ENCODE data around the gene RAB37. TPM values are rescaled to one million over a fixed set of nuclear protein-coding genes. Genes with fewer than 3 reads are reported as not detected.

Gene RAB37
- polyA plus RNA-seq, 1 donor from 2014 or later: not detected

DNA sequence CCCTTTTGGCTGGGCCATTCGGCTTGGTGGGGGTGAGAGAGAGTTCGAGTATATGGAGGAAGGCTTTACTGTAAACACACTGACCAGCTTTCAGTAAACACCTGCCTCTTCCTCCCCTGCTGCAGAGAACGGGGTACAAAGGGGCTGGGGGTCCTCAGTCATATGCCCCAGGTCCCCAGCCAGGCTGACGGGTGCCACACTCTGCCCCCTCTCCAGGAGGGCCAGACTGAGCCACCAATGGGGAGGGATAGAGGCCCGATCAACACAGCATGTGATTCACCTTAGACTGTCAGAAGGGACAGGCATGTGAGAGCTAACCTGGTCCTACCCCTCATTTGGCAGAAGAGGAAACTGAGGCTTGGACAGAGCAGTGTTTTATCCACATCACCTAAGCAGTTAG is 24.4 kb downstream of the RAB37 start:
- Histone ChIP-seq H3K9me2 (ENCODE audit: insufficient read depth, low read length) (no peaks in the 10 kb centered on the region), H3F3A (ENCODE audit: insufficient read depth, low read length, poor library complexity, severe bottlenecking) (no peaks in the 10 kb centered on the region), H2AFZ (ENCODE audit: low read depth, low read length) (no peak overlapping the region), H3K27me3 (ENCODE audit: insufficient read depth, low read depth, low read length) (no peaks in the 10 kb centered on the region), H4K20me1 (ENCODE audit: insufficient read depth) (no peaks in the 10 kb centered on the region), H3K4me3 (ENCODE audit: low read length) (no peak overlapping the region), H3K79me2 (replicated peaks; ENCODE audit: insufficient read depth, low read length) (no peaks in the 10 kb centered on the region), H3K27ac (ENCODE audit: low read length) (no peak overlapping the region), H3K4me2 (ENCODE audit: low read length) (no peak overlapping the region), H3K36me3 (ENCODE audit: insufficient read depth, low read length) (no peaks in the 10 kb centered on the region), H3K9ac (ENCODE audit: low read length) (no peak overlapping the region), H3K9me3 (ENCODE audit: low read length) (no peaks in the 10 kb centered on the region)
- no peak for TF ChIP-seq TAF1 (IDR thresholded peaks at IDR 0.05; ENCODE audit: low read depth)
- TF ChIP-seq MXI1 (conservative IDR thresholded peaks at IDR 0.05; ENCODE audit: poor library complexity, severe bottlenecking): no peak
- TF ChIP-seq POLR2AphosphoS5 (IDR thresholded peaks at IDR 0.05): no peak
- TF ChIP-seq EZH2 (IDR thresholded peaks at IDR 0.05; ENCODE audit: borderline replicate concordance, insufficient read depth, low read length, poor library complexity, severe bottlenecking): no peak
- TF ChIP-seq EP300 (conservative IDR thresholded peaks at IDR 0.05; ENCODE audit: poor library complexity, severe bottlenecking): no peak
- TF ChIP-seq RAD21 (conservative IDR thresholded peaks at IDR 0.05): no peak
- no peak for TF ChIP-seq SMC3 (conservative IDR thresholded peaks at IDR 0.05; ENCODE audit: poor library complexity)
- TF ChIP-seq, protein P1, sequence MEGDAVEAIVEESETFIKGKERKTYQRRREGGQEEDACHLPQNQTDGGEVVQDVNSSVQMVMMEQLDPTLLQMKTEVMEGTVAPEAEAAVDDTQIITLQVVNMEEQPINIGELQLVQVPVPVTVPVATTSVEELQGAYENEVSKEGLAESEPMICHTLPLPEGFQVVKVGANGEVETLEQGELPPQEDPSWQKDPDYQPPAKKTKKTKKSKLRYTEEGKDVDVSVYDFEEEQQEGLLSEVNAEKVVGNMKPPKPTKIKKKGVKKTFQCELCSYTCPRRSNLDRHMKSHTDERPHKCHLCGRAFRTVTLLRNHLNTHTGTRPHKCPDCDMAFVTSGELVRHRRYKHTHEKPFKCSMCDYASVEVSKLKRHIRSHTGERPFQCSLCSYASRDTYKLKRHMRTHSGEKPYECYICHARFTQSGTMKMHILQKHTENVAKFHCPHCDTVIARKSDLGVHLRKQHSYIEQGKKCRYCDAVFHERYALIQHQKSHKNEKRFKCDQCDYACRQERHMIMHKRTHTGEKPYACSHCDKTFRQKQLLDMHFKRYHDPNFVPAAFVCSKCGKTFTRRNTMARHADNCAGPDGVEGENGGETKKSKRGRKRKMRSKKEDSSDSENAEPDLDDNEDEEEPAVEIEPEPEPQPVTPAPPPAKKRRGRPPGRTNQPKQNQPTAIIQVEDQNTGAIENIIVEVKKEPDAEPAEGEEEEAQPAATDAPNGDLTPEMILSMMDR (IDR thresholded peaks at IDR 0.05; ENCODE audit: poor library complexity, severe bottlenecking): no peak
- TF ChIP-seq, protein P2, sequence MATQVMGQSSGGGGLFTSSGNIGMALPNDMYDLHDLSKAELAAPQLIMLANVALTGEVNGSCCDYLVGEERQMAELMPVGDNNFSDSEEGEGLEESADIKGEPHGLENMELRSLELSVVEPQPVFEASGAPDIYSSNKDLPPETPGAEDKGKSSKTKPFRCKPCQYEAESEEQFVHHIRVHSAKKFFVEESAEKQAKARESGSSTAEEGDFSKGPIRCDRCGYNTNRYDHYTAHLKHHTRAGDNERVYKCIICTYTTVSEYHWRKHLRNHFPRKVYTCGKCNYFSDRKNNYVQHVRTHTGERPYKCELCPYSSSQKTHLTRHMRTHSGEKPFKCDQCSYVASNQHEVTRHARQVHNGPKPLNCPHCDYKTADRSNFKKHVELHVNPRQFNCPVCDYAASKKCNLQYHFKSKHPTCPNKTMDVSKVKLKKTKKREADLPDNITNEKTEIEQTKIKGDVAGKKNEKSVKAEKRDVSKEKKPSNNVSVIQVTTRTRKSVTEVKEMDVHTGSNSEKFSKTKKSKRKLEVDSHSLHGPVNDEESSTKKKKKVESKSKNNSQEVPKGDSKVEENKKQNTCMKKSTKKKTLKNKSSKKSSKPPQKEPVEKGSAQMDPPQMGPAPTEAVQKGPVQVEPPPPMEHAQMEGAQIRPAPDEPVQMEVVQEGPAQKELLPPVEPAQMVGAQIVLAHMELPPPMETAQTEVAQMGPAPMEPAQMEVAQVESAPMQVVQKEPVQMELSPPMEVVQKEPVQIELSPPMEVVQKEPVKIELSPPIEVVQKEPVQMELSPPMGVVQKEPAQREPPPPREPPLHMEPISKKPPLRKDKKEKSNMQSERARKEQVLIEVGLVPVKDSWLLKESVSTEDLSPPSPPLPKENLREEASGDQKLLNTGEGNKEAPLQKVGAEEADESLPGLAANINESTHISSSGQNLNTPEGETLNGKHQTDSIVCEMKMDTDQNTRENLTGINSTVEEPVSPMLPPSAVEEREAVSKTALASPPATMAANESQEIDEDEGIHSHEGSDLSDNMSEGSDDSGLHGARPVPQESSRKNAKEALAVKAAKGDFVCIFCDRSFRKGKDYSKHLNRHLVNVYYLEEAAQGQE (IDR thresholded peaks at IDR 0.05; ENCODE audit: borderline replicate concordance): no peak

DNA sequence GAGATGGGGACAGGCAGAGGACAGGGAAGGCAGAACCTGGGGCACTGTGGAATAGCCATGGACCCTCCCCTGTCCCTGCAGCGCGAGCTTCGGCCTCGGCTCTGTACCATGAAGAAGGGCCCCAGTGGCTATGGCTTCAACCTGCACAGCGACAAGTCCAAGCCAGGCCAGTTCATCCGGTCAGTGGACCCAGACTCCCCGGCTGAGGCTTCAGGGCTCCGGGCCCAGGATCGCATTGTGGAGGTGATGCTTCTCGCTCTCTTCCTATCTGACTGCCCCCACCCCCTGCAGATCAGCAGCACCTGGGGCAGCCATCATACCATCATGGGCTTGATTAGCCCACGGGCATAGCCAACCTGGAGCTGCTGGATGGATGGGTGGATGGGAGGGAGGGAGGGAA is 24.9 kb downstream of the RAB37 start:
- Histone ChIP-seq H3K4me2 (ENCODE audit: low read length) (no peak overlapping the region), H3K36me3 (ENCODE audit: insufficient read depth, low read length) (no peaks in the 10 kb centered on the region), H3K79me2 (replicated peaks; ENCODE audit: insufficient read depth, low read length) (no peaks in the 10 kb centered on the region), H3K4me3 (ENCODE audit: low read length) (no peak overlapping the region), H3K9me3 (ENCODE audit: low read length) (no peaks in the 10 kb centered on the region), H3K27me3 (ENCODE audit: insufficient read depth, low read depth, low read length) (no peaks in the 10 kb centered on the region), H3F3A (ENCODE audit: insufficient read depth, low read length, poor library complexity, severe bottlenecking) (no peaks in the 10 kb centered on the region), H2AFZ (ENCODE audit: low read depth, low read length) (no peak overlapping the region), H3K9ac (ENCODE audit: low read length) (no peak overlapping the region), H3K27ac (ENCODE audit: low read length) (no peak overlapping the region), H3K9me2 (ENCODE audit: insufficient read depth, low read length) (no peaks in the 10 kb centered on the region), H4K20me1 (ENCODE audit: insufficient read depth) (no peaks in the 10 kb centered on the region)
- TF ChIP-seq TAF1 (IDR thresholded peaks at IDR 0.05; ENCODE audit: low read depth): no peak
- no peak for TF ChIP-seq EP300 (conservative IDR thresholded peaks at IDR 0.05; ENCODE audit: poor library complexity, severe bottlenecking)
- TF ChIP-seq, protein P1 (IDR thresholded peaks at IDR 0.05; ENCODE audit: poor library complexity, severe bottlenecking): no peak
- no peak for TF ChIP-seq MXI1 (conservative IDR thresholded peaks at IDR 0.05; ENCODE audit: poor library complexity, severe bottlenecking)
- no peak for TF ChIP-seq POLR2AphosphoS5 (IDR thresholded peaks at IDR 0.05)
- TF ChIP-seq SMC3 (conservative IDR thresholded peaks at IDR 0.05; ENCODE audit: poor library complexity): no peak
- TF ChIP-seq, protein P2 (IDR thresholded peaks at IDR 0.05; ENCODE audit: borderline replicate concordance): no peak
- TF ChIP-seq RAD21 (conservative IDR thresholded peaks at IDR 0.05): no peak
- no peak for TF ChIP-seq EZH2 (IDR thresholded peaks at IDR 0.05; ENCODE audit: borderline replicate concordance, insufficient read depth, low read length, poor library complexity, severe bottlenecking)
